ENCODE data around the gene RIMBP2.

RIMBP2 gene

DNA sequence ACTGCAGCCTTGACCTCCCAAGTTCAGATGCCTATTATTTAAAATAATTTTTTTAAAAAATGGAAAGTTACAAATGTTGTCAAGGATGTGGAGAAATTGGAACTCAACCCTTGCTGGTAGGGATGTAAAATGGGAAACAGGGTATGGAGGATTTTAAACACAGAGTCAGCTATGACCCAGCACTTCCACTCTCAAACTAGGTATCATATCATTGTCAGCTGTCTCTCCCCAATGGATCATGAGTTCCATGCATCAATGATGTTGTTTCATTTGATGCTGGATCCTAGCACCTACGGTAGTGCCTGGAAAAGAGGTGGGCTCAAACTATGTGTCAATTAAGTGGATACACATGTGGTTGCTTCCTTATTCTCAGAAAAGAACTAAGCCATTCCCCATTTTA is 150.9 kb downstream of the RIMBP2 start:
- Histone ChIP-seq H3K4me1 (ENCODE audit: control insufficient read depth, insufficient read depth, low read length) (no peaks in the 10 kb centered on the region), H3K36me3 (ENCODE audit: control insufficient read depth in 2 of 2, insufficient read depth in 1 of 2, low read length in 2 of 2) (no peaks in the 10 kb centered on the region), H3K4me3 (ENCODE audit: low read depth, low read length) (no peak overlapping the region), H3K27ac (ENCODE audit: extremely low read depth, low read depth, low read length) (no peak overlapping the region), H3K9me3 (ENCODE audit: control insufficient read depth, insufficient read depth, low read depth, low read length) (no peaks in the 10 kb centered on the region; the same call in 1 of the 2 replicates)
- ChIA-PET POLR2A (no interaction called here), CTCF (no interaction called here)
- TF ChIP-seq ZNF37A (tag by site-specific recombination; IDR thresholded peaks at IDR 0.05) (no peak), ZNF670 (tag by site-specific recombination; IDR thresholded peaks at IDR 0.05; ENCODE audit: low read depth) (no peak), ZNF311 (tag by site-specific recombination; IDR thresholded peaks at IDR 0.05; ENCODE audit: borderline replicate concordance) (no peak), ZNF202 (tag by site-specific recombination; IDR thresholded peaks at IDR 0.05; ENCODE audit: borderline replicate concordance) (no peak), ZNF138 (tag by site-specific recombination; IDR thresholded peaks at IDR 0.05; ENCODE audit: borderline replicate concordance) (no peak), ZNF549 (tag by site-specific recombination; IDR thresholded peaks at IDR 0.05) (no peak), ZNF404 (tag by site-specific recombination; IDR thresholded peaks at IDR 0.05) (no peak), HOXD13 (CRISPR knock-in tag; IDR thresholded peaks at IDR 0.05; ENCODE audit: borderline replicate concordance) (no peak), ZNF837 (tag by site-specific recombination; IDR thresholded peaks at IDR 0.05) (no peak), ZNF2 (tag by site-specific recombination; IDR thresholded peaks at IDR 0.05) (no peak)
- TF ChIP-seq, protein P1, sequence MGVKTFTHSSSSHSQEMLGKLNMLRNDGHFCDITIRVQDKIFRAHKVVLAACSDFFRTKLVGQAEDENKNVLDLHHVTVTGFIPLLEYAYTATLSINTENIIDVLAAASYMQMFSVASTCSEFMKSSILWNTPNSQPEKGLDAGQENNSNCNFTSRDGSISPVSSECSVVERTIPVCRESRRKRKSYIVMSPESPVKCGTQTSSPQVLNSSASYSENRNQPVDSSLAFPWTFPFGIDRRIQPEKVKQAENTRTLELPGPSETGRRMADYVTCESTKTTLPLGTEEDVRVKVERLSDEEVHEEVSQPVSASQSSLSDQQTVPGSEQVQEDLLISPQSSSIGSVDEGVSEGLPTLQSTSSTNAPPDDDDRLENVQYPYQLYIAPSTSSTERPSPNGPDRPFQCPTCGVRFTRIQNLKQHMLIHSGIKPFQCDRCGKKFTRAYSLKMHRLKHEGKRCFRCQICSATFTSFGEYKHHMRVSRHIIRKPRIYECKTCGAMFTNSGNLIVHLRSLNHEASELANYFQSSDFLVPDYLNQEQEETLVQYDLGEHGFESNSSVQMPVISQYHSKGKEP (tag by site-specific recombination; IDR thresholded peaks at IDR 0.05), result no peak
- TF ChIP-seq, protein P2, sequence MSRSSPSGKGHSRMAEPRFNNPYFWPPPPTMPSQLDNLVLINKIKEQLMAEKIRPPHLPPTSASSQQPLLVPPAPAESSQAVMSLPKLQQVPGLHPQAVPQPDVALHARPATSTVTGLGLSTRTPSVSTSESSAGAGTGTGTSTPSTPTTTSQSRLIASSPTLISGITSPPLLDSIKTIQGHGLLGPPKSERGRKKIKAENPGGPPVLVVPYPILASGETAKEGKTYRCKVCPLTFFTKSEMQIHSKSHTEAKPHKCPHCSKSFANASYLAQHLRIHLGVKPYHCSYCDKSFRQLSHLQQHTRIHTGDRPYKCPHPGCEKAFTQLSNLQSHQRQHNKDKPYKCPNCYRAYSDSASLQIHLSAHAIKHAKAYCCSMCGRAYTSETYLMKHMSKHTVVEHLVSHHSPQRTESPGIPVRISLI (tag by site-specific recombination; IDR thresholded peaks at IDR 0.05), result no peak
- TF ChIP-seq, protein P3, sequence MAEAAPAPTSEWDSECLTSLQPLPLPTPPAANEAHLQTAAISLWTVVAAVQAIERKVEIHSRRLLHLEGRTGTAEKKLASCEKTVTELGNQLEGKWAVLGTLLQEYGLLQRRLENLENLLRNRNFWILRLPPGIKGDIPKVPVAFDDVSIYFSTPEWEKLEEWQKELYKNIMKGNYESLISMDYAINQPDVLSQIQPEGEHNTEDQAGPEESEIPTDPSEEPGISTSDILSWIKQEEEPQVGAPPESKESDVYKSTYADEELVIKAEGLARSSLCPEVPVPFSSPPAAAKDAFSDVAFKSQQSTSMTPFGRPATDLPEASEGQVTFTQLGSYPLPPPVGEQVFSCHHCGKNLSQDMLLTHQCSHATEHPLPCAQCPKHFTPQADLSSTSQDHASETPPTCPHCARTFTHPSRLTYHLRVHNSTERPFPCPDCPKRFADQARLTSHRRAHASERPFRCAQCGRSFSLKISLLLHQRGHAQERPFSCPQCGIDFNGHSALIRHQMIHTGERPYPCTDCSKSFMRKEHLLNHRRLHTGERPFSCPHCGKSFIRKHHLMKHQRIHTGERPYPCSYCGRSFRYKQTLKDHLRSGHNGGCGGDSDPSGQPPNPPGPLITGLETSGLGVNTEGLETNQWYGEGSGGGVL (tag by site-specific recombination; IDR thresholded peaks at IDR 0.05), result no peak
- TF ChIP-seq, protein P4, sequence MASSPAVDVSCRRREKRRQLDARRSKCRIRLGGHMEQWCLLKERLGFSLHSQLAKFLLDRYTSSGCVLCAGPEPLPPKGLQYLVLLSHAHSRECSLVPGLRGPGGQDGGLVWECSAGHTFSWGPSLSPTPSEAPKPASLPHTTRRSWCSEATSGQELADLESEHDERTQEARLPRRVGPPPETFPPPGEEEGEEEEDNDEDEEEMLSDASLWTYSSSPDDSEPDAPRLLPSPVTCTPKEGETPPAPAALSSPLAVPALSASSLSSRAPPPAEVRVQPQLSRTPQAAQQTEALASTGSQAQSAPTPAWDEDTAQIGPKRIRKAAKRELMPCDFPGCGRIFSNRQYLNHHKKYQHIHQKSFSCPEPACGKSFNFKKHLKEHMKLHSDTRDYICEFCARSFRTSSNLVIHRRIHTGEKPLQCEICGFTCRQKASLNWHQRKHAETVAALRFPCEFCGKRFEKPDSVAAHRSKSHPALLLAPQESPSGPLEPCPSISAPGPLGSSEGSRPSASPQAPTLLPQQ (tag by site-specific recombination; IDR thresholded peaks at IDR 0.05), result no peak
- TF ChIP-seq, protein P5, sequence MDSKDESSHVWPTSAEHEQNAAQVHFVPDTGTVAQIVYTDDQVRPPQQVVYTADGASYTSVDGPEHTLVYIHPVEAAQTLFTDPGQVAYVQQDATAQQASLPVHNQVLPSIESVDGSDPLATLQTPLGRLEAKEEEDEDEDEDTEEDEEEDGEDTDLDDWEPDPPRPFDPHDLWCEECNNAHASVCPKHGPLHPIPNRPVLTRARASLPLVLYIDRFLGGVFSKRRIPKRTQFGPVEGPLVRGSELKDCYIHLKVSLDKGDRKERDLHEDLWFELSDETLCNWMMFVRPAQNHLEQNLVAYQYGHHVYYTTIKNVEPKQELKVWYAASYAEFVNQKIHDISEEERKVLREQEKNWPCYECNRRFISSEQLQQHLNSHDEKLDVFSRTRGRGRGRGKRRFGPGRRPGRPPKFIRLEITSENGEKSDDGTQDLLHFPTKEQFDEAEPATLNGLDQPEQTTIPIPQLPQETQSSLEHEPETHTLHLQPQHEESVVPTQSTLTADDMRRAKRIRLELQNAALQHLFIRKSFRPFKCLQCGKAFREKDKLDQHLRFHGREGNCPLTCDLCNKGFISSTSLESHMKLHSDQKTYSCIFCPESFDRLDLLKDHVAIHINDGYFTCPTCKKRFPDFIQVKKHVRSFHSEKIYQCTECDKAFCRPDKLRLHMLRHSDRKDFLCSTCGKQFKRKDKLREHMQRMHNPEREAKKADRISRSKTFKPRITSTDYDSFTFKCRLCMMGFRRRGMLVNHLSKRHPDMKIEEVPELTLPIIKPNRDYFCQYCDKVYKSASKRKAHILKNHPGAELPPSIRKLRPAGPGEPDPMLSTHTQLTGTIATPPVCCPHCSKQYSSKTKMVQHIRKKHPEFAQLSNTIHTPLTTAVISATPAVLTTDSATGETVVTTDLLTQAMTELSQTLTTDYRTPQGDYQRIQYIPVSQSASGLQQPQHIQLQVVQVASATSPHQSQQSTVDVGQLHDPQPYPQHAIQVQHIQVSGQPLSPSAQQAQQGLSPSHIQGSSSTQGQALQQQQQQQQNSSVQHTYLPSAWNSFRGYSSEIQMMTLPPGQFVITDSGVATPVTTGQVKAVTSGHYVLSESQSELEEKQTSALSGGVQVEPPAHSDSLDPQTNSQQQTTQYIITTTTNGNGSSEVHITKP (tag by site-specific recombination; IDR thresholded peaks at IDR 0.05), result no peak
- TF ChIP-seq, protein P6, sequence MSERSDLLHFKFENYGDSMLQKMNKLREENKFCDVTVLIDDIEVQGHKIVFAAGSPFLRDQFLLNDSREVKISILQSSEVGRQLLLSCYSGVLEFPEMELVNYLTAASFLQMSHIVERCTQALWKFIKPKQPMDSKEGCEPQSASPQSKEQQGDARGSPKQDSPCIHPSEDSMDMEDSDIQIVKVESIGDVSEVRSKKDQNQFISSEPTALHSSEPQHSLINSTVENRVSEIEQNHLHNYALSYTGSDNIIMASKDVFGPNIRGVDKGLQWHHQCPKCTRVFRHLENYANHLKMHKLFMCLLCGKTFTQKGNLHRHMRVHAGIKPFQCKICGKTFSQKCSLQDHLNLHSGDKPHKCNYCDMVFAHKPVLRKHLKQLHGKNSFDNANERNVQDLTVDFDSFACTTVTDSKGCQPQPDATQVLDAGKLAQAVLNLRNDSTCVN (tag by site-specific recombination; optimal IDR thresholded peaks at IDR 0.05), result no peak
- TF ChIP-seq, protein P7, sequence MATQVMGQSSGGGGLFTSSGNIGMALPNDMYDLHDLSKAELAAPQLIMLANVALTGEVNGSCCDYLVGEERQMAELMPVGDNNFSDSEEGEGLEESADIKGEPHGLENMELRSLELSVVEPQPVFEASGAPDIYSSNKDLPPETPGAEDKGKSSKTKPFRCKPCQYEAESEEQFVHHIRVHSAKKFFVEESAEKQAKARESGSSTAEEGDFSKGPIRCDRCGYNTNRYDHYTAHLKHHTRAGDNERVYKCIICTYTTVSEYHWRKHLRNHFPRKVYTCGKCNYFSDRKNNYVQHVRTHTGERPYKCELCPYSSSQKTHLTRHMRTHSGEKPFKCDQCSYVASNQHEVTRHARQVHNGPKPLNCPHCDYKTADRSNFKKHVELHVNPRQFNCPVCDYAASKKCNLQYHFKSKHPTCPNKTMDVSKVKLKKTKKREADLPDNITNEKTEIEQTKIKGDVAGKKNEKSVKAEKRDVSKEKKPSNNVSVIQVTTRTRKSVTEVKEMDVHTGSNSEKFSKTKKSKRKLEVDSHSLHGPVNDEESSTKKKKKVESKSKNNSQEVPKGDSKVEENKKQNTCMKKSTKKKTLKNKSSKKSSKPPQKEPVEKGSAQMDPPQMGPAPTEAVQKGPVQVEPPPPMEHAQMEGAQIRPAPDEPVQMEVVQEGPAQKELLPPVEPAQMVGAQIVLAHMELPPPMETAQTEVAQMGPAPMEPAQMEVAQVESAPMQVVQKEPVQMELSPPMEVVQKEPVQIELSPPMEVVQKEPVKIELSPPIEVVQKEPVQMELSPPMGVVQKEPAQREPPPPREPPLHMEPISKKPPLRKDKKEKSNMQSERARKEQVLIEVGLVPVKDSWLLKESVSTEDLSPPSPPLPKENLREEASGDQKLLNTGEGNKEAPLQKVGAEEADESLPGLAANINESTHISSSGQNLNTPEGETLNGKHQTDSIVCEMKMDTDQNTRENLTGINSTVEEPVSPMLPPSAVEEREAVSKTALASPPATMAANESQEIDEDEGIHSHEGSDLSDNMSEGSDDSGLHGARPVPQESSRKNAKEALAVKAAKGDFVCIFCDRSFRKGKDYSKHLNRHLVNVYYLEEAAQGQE (tag by site-specific recombination; IDR thresholded peaks at IDR 0.05), result no peak

Measured in HEK293 (cell line).